ENCODE results near the gene TAB3.

TAB3 gene

DNA sequence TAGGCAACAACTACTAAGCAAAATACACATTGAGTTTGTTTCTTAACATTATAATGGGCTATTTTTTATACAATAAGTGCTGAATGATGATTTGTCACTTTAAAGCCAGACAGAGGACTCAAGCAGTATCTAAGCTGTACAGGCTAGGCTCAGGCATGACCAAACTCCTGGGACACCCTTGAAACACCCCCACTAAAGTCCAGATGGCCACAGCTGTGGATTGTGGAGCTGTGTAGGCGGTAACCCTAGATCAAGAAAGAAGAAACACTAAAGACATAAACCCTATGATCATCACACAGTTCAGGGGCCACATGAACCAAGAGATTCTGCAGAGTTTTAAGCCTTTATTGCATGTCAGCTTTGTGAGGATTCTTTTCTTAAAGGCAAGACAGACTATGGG, 25.1 kb downstream of the TAB3 start:
- no peak for DNase-seq (ENCODE audit: extremely low read depth, low read depth)
- TF ChIP-seq, protein P1, sequence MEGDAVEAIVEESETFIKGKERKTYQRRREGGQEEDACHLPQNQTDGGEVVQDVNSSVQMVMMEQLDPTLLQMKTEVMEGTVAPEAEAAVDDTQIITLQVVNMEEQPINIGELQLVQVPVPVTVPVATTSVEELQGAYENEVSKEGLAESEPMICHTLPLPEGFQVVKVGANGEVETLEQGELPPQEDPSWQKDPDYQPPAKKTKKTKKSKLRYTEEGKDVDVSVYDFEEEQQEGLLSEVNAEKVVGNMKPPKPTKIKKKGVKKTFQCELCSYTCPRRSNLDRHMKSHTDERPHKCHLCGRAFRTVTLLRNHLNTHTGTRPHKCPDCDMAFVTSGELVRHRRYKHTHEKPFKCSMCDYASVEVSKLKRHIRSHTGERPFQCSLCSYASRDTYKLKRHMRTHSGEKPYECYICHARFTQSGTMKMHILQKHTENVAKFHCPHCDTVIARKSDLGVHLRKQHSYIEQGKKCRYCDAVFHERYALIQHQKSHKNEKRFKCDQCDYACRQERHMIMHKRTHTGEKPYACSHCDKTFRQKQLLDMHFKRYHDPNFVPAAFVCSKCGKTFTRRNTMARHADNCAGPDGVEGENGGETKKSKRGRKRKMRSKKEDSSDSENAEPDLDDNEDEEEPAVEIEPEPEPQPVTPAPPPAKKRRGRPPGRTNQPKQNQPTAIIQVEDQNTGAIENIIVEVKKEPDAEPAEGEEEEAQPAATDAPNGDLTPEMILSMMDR (IDR thresholded peaks at IDR 0.05; ENCODE audit: low read depth, low read length, missing control alignments): no peak
- H3K4me3 ChIP-seq (replicated peaks; ENCODE audit: low read depth, low read length): no peak overlapping the region

DNA sequence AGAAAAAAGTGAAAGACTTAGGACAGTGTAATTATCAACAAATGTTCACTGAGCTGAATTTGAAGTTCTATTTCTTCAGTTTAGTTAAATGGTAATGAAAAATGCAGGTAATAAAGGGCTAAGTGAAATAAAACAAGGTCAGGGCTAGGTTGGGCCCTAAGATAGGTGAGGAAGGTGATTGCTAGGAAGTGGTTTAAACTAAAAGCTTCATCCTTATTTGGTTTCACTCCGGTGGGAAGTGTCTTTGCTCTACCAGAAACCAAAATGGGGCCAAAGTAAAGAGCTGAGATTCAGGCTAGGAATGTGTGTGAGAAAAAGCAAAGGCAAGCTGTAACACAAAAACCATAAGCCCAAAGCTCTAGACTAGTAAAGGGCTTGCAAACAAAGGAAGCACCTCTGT, 31.0 kb downstream of the TAB3 start:
- no peak for DNase-seq (ENCODE audit: extremely low read depth, low read depth)
- TF ChIP-seq, protein P1 (IDR thresholded peaks at IDR 0.05; ENCODE audit: low read depth, low read length, missing control alignments): no peak
- H3K4me3 ChIP-seq (replicated peaks; ENCODE audit: low read depth, low read length): no peak overlapping the region

DNA sequence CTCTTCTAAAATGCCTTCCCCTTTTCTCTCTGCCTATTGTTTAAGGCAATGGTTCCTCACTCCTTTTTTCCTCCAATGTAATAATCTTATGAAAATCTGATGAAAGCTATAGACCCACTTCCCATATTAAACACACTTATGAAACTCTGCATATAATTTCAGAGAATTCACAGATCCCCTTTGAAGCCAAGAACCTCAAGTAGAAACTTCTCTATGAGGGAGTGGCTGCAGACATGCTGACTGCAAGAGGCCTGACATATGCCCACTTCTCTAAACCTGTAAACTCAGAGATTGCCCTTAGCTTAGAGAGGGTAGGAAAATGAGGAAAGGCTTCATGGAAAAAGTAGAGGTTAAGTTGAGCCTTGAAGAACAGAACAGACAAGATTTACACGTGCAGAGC, 37.6 kb downstream of the TAB3 start:
- no peak overlapping the region for H3K4me3 ChIP-seq (replicated peaks; ENCODE audit: low read depth, low read length)
- DNase-seq (ENCODE audit: extremely low read depth, low read depth): no peak
- TF ChIP-seq, protein P1 (IDR thresholded peaks at IDR 0.05; ENCODE audit: low read depth, low read length, missing control alignments): no peak

DNA sequence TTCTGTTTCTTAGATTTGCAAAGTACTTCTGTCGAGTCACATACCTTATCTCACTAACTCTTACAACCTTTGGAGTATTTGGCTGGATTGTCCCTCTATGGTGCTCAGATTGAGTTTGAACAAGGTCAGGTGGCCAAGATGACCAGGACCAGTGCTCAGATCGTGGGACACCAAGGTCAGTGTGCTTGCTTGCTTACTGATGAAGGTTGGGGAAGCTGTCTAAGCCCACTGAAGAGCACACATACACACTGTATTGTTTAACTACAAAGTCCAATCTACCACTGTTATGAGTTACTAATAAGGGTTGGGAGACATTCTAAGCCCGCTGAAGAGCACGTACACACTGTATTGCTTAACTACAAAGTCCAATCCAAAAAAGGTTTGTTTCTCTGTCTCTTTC, 53.7 kb downstream of the TAB3 start:
- no peak overlapping the region for H3K4me3 ChIP-seq (replicated peaks; ENCODE audit: low read depth, low read length)
- TF ChIP-seq, protein P1 (IDR thresholded peaks at IDR 0.05; ENCODE audit: low read depth, low read length, missing control alignments): no peak
- no peak for DNase-seq (ENCODE audit: extremely low read depth, low read depth)

DNA sequence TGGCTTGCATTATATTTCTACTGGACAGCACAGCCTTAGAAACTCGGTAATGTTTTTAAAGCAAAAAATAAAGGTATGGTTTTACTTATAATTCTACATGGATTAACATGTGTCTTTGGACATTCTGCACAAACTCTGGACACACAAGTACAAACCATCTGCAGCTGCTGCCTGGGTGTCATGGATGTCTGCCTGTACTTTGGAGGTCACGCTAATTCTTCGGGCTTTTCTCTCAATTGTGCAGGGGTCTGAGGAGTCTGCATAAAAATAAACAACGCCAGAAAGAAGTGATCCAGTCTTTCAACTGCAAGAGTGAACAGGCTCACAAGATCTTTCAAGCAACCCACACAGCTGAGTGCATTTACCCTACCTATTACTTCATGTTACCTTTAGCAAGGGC, 55.2 kb downstream of the TAB3 start:
- no peak for DNase-seq (ENCODE audit: extremely low read depth, low read depth)
- TF ChIP-seq, protein P1 (IDR thresholded peaks at IDR 0.05; ENCODE audit: low read depth, low read length, missing control alignments): no peak
- no peak overlapping the region for H3K4me3 ChIP-seq (replicated peaks; ENCODE audit: low read depth, low read length)

DNA sequence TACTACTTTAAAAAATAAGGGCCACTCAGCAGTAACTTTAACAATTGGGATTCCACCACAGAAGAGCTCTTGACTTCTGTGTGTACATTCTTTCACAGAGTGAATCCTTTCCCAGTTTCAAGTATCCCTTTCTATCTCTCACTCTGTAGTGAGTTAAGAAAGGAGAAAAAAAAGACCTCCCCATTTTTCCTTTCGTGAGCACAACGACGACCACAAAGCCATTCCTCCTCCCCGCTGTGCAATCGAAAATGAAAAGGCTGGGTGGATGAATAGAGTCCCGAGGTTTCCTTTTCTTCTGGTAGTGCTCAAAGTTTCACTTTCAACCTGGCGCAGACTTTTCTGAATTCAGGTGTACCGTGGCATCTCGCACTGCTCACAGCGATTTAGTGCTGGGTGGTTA, 58.0 kb downstream of the TAB3 start:
- DNase-seq (ENCODE audit: extremely low read depth, low read depth): no peak

More for the DNA sequence above, 58.0 kb downstream of the TAB3 start:
- TF ChIP-seq, protein P1 (IDR thresholded peaks at IDR 0.05; ENCODE audit: low read depth, low read length, missing control alignments): no peak
- H3K4me3 ChIP-seq (replicated peaks; ENCODE audit: low read depth, low read length): no peak overlapping the region

All from HFF-Myc (cell line).